Measurements from ENCODE around the gene CHD9NB.
"Not testable (repeated sequence)": the region's sequence is repeated elsewhere in the genome, so short reads cannot be mapped to it uniquely, and the experiment has no call there.

The CHD9NB gene

DNA sequence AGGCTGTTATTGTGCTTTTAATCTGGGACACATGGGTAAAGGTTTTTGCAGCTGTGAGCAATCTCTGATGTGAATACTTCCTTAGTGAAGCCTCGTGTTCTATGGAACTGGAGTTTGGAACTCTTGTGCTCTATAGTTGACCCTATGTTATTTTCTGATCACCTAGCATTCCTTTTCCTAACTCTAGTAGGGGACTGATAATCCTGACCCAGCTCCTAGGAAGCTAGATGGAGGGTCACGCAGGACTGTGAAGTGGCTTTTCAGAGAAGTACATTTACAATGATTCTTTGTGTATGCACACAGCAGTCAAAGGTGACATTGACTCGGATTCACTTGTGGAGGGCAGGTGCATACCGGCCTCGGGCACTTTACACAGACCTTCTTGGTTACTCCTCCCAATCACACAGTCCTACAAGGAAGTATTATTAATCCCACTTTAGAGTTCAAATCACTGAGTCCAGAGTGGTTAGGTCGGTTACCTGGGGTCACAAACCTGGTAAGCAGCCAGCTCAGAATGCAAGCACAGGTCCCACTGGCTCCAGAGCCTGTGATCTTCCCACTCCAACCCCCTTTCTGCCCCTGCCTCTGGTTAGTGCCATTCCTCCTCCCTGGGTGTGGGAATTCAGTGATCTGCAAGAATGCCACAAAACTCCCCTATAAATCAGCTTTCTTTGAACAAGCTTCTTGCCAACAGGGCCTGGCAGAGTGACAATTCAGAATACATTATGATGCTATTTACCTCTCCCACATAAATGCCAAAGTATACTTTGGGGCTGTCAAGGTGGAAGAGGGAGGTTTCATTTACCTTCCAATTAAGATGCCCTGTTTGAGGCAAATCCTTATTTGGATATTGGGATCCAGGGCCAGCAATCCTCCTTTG, 7.1 kb downstream of the CHD9NB start:
- H3K4me3 ChIP-seq (ENCODE audit: insufficient read depth, low read depth, low read length) = no peak overlapping the region
- H3K4me1 ChIP-seq (ENCODE audit: control insufficient read depth, insufficient read depth, low read length) = peaks cover 31% of the 10 kb centered on the region
- WGBS, 2 experiments = 83 to 91% methylated on average over 6 of the region's 6 CpGs
- H3K27me3 ChIP-seq (ENCODE audit: control insufficient read depth, insufficient read depth, low read length, poor library complexity, severe bottlenecking) = no peaks in the 10 kb centered on the region
- no peak overlapping the region for H3K27ac ChIP-seq (ENCODE audit: insufficient read depth, low read depth, low read length, poor library complexity, severe bottlenecking)
- H3K9me3 ChIP-seq (ENCODE audit: control insufficient read depth, low read length) = no peaks in the 10 kb centered on the region
- H3K36me3 ChIP-seq (ENCODE audit: control insufficient read depth, insufficient read depth, low read length) = no peaks in the 10 kb centered on the region

DNA sequence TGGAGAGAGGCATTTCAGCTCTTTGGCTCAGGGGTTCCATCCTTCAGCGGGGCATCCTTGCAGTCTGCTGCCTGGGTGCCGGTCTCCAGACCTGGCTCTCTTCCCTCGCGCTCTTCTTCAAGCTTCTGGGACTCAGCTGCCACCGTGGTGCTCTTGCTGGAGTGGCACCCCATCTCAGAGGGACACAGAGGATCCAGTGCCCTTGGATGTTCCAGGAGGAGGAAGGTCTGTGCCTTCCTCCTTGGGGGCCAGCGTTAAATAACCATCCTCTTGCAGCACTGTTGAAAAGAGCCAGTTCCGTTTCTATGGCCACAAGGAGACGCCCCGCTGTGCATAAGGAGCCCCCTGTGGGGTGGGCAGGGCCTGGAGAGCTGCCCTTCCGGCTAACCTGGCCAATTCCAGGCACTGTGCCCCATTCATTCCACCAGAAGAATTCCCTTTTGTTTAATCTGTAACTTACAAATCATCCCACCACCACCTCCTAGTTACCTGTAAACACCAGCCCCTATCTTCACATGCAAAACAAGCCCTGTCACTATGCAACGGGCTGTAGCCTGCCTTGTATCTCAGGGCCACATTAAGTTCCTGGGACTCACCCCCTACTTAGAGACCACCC, 8.6 kb downstream of the CHD9NB start:
- no peak overlapping the region for H3K27ac ChIP-seq (ENCODE audit: insufficient read depth, low read depth, low read length, poor library complexity, severe bottlenecking)
- peak overlapping the region; percentile 22 for H3K4me3 ChIP-seq (ENCODE audit: insufficient read depth, low read depth, low read length)
- H3K4me1 ChIP-seq (ENCODE audit: control insufficient read depth, insufficient read depth, low read length) = peaks cover 31% of the 10 kb centered on the region
- H3K36me3 ChIP-seq (ENCODE audit: control insufficient read depth, insufficient read depth, low read length) = no peaks in the 10 kb centered on the region
- H3K27me3 ChIP-seq (ENCODE audit: control insufficient read depth, insufficient read depth, low read length, poor library complexity, severe bottlenecking) = no peaks in the 10 kb centered on the region
- 4% methylated on average over 11 of the region's 11 CpGs for WGBS, 2 experiments
- no peaks in the 10 kb centered on the region for H3K9me3 ChIP-seq (ENCODE audit: control insufficient read depth, low read length)

DNA sequence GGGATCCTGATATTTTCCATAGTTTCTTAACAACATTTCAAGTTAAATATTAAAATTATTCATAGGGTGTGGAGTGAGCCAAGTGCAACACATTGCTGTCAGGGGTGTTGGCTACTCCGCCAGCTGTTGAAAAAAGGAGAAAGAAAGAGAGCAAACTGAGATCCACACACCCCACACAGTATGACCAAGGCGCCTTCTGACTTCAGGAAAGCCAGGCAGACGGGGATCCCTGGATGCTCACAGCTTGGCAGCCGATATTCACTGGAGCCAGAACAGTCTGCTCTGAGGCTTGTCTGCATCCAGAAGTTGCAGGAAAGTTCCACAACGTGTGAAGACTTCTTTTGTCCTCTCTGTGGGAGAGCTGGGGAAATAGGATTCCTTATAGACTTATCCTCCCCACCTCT, 9.3 kb downstream of the CHD9NB start:
- Histone ChIP-seq H3K27me3 (ENCODE audit: control insufficient read depth, insufficient read depth, low read length, poor library complexity, severe bottlenecking) (no peaks in the 10 kb centered on the region), H3K36me3 (ENCODE audit: control insufficient read depth, insufficient read depth, low read length) (no peaks in the 10 kb centered on the region), H3K4me1 (ENCODE audit: control insufficient read depth, insufficient read depth, low read length) (peaks cover 31% of the 10 kb centered on the region), H3K4me3 (ENCODE audit: insufficient read depth, low read depth, low read length) (peak overlapping the region; percentile 22), H3K27ac (ENCODE audit: insufficient read depth, low read depth, low read length, poor library complexity, severe bottlenecking) (no peak overlapping the region), H3K9me3 (ENCODE audit: control insufficient read depth, low read length) (no peaks in the 10 kb centered on the region)
- WGBS, 2 experiments = 8 to 12% methylated on average over 5 of the region's 5 CpGs

DNA sequence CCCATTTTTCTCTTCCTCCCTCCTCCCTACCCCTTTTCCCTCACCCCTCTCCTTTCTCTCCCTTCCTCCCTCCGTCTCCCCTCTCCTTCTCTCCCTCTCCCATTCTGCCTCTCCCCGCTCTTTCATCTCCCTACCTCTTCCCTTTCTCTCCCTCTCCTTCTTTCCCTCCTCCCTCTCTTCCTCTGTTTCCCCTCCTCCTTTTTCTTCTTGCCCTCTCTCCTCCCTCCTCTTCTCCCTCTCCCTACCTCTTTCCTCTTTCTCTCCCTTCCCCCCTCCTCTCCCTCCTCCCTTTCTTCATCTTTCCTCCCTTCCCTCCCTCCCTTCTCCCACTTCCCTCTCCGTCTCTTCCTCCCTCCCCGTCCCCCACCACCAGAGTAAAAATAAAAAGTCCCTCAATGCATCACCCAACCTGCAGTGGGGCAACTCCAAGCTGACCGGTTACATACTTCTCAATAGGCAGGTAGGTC, 10.4 kb downstream of the CHD9NB start:
- H3K9me3 ChIP-seq (ENCODE audit: control insufficient read depth, low read length) = no peaks in the 10 kb centered on the region
- H3K36me3 ChIP-seq (ENCODE audit: control insufficient read depth, insufficient read depth, low read length) = no peaks in the 10 kb centered on the region
- peak overlapping the region; percentile 65 for H3K27ac ChIP-seq (ENCODE audit: insufficient read depth, low read depth, low read length, poor library complexity, severe bottlenecking)
- no peaks in the 10 kb centered on the region for H3K27me3 ChIP-seq (ENCODE audit: control insufficient read depth, insufficient read depth, low read length, poor library complexity, severe bottlenecking)
- WGBS, 2 experiments = 22 to 31% methylated on average over 5 of the region's 5 CpGs
- H3K4me3 ChIP-seq (ENCODE audit: insufficient read depth, low read depth, low read length) = peak overlapping the region; percentile 22
- H3K4me1 ChIP-seq (ENCODE audit: control insufficient read depth, insufficient read depth, low read length) = peaks cover 31% of the 10 kb centered on the region

DNA sequence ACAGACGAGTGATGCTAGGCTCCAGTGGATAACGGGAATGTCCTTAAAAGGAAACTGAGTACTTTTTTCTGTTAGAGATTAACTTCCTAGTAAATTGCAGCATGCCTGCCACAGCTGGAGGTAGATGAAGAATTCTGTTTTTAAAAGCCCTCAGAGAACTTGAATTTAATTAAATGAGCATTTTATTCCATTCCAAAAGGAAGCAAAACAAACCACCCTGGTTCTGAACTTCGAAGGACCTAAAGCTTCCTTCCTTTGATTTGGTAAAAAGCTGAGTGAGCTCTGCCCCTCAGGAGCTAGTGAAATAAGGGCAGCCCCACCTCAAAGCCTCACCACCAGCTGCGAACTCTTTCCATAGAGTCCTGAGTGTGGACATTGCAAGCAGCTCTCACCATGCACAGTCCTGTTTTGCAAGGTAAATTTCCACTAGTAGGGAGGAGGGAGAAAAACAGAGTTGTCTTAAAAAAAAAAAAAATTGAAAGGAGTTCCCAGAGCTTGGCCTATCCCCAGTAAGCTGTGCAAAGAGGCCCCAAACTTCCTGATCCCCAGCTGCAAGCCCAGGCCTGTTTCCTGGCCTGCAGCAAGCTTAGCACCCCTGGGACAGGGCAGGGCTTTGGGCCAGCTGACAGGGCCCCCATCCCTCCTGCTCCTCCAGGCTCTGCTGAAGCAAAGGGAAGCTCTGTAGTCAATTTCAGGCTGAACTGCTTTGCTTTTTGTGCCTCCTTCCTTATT, 11.2 kb downstream of the CHD9NB start:
- peak overlapping the region; percentile 65 for H3K27ac ChIP-seq (ENCODE audit: insufficient read depth, low read depth, low read length, poor library complexity, severe bottlenecking)

DNA sequence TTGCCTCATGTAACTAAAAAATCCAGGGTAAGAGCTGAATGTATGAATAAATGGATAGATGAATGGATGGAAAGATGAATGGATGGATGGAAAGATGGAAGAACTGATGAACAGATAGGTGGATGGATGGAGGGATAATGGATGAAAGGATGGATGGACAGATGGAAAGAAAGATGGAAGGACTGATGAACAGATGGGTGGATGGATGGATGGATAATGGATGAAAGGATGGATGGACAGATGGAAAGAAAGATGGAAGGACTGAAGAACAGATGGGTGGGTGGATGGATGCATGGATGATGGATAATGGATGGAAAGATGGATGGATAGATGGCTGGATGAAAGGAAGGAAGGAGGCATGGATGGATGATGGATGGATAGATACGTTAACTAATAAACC, 11.9 kb downstream of the CHD9NB start:
- H3K27ac ChIP-seq (ENCODE audit: insufficient read depth, low read depth, low read length, poor library complexity, severe bottlenecking) = no peak overlapping the region
- 90% methylated on average over 1 of the region's 1 CpG; no CpG with 5 or more reads in 1 of the 2 experiments for WGBS, 2 experiments
- no peaks in the 10 kb centered on the region for H3K36me3 ChIP-seq (ENCODE audit: control insufficient read depth, insufficient read depth, low read length)

More for the DNA sequence above, 11.2 kb downstream of the CHD9NB start:
- H3K36me3 ChIP-seq (ENCODE audit: control insufficient read depth, insufficient read depth, low read length) = no peaks in the 10 kb centered on the region
- H3K4me1 ChIP-seq (ENCODE audit: control insufficient read depth, insufficient read depth, low read length) = peaks cover 31% of the 10 kb centered on the region
- 8% methylated on average over 4 of the region's 4 CpGs for WGBS, 2 experiments
- no peak overlapping the region for H3K4me3 ChIP-seq (ENCODE audit: insufficient read depth, low read depth, low read length)
- H3K9me3 ChIP-seq (ENCODE audit: control insufficient read depth, low read length) = no peaks in the 10 kb centered on the region
- H3K27me3 ChIP-seq (ENCODE audit: control insufficient read depth, insufficient read depth, low read length, poor library complexity, severe bottlenecking) = no peaks in the 10 kb centered on the region

DNA sequence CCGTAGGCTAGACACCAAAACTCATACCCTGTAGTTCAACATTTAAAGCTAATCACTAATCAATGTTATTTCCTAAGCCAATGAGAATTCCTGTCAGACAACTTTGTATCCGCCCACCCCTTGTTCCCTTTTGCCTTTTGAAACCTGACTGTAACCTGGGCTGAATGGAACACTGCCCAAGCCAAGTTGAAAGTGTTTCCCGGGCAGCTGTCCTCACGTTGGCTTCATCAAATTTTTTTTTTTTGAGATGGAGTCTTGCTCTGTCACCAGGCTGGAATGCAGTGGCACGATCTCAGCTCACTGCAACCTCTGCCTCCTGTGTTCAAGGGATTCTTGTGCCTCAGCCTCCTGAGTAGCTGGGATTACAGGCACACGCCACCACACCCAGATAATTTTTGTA, 16.0 kb downstream of the CHD9NB start:
- H3K9me3 ChIP-seq (ENCODE audit: control insufficient read depth, low read length); H3K4me1 ChIP-seq (ENCODE audit: control insufficient read depth, insufficient read depth, low read length); H3K4me3 ChIP-seq (ENCODE audit: insufficient read depth, low read depth, low read length); H3K36me3 ChIP-seq (ENCODE audit: control insufficient read depth, insufficient read depth, low read length); H3K27ac ChIP-seq (ENCODE audit: insufficient read depth, low read depth, low read length, poor library complexity, severe bottlenecking); H3K27me3 ChIP-seq (ENCODE audit: control insufficient read depth, insufficient read depth, low read length, poor library complexity, severe bottlenecking): not testable (repeated sequence)
- 88 to 89% methylated on average over 6 of the region's 6 CpGs for WGBS, 2 experiments

More for the DNA sequence above, 11.9 kb downstream of the CHD9NB start:
- Histone ChIP-seq H3K27me3 (ENCODE audit: control insufficient read depth, insufficient read depth, low read length, poor library complexity, severe bottlenecking) (no peaks in the 10 kb centered on the region), H3K4me1 (ENCODE audit: control insufficient read depth, insufficient read depth, low read length) (peaks cover 31% of the 10 kb centered on the region), H3K9me3 (ENCODE audit: control insufficient read depth, low read length) (no peaks in the 10 kb centered on the region), H3K4me3 (ENCODE audit: insufficient read depth, low read depth, low read length) (no peak overlapping the region)

DNA sequence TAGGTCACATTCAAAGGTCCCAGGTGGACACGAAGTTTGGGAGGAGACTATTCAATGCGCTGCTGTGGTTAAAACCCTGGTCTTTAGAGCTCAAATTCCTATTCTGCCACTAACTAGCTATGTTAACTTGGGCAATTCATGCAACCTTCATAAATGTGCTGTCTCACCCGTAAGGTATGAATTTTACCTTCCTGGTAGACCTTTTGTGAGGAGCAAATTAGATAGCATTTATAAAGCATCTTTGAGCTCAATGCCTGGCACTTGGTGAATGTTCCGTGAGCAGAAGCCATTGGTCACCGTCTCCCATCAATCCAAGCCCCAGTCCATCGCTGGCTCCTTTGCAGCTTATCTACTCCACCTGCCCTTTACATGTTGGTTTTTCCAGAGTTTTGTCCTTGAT, 16.6 kb downstream of the CHD9NB start:
- Histone ChIP-seq H3K4me1 (ENCODE audit: control insufficient read depth, insufficient read depth, low read length) (peaks cover 5% of the 10 kb centered on the region), H3K27me3 (ENCODE audit: control insufficient read depth, insufficient read depth, low read length, poor library complexity, severe bottlenecking) (no peaks in the 10 kb centered on the region), H3K9me3 (ENCODE audit: control insufficient read depth, low read length) (no peaks in the 10 kb centered on the region), H3K27ac (ENCODE audit: insufficient read depth, low read depth, low read length, poor library complexity, severe bottlenecking) (no peak overlapping the region), H3K36me3 (ENCODE audit: control insufficient read depth, insufficient read depth, low read length) (no peaks in the 10 kb centered on the region), H3K4me3 (ENCODE audit: insufficient read depth, low read depth, low read length) (no peak overlapping the region)
- 89 to 92% methylated on average over 6 of the region's 6 CpGs for WGBS, 2 experiments

DNA sequence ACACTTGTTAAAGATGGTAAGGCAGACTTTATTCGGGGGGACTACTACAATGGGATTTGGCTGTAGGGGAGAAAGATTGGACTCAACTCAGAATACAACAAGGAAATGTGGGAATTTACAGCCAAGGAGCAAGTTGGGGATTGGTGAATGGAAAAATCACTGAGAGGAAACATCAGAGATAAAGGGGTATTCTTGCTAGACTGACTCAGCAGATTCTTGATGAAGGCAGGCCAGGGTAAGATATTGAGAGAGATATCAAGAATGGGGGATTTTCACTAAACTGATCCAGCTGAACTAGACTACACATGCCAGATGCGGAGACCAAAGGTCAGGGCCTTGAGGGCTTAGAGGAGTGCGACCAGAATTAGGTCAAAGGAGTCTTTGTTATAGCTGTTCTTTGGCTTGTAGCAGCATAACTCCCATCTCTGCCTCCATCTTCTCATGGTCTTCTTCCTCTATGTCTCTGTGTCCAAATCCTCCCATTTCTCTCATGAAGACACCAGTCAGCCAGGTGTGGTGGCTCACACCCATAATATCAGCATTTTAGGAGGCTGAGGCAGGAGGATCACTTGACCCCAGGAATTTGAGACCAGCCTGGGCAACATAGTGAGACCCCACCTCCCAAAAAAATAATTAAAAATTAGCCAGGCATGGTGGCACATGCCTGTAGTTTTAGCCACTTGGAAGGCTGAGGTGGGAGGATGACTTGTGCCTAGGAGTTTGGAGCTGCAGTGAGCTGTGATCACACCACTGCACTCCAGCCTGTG, 17.3 kb downstream of the CHD9NB start:
- Histone ChIP-seq H3K4me3 (ENCODE audit: insufficient read depth, low read depth, low read length) (no peak overlapping the region), H3K27me3 (ENCODE audit: control insufficient read depth, insufficient read depth, low read length, poor library complexity, severe bottlenecking) (no peaks in the 10 kb centered on the region), H3K4me1 (ENCODE audit: control insufficient read depth, insufficient read depth, low read length) (no peaks in the 10 kb centered on the region), H3K9me3 (ENCODE audit: control insufficient read depth, low read length) (no peaks in the 10 kb centered on the region), H3K36me3 (ENCODE audit: control insufficient read depth, insufficient read depth, low read length) (no peaks in the 10 kb centered on the region), H3K27ac (ENCODE audit: insufficient read depth, low read depth, low read length, poor library complexity, severe bottlenecking) (no peak overlapping the region)
- 94% methylated on average over 3 of the region's 3 CpGs for WGBS, 2 experiments
